GM12865 (cell line): ENCODE results near the gene MRPL37.

Experiments
- DNase-seq: peaks from one replicate; pipeline ENCODE4 v3.0.0; 2010; ENCODE audit warnings: low read depth
- H3K4me3 ChIP-seq: 2 replicates; pipeline ENCODE4 v1.5.1; 2011; ENCODE audit warnings: mild to moderate bottlenecking, low read depth, low read length, control low read depth
- CTCF ChIP-seq: IDR thresholded peaks from 2 replicates; pipeline ENCODE4 v1.5.1; 2011; ENCODE audit warnings: low read length, control low read depth, low read depth, inconsistent platforms; ENCODE audit not compliant: insufficient read depth; ENCODE audit errors: missing control alignments

Gene MRPL37

DNA sequence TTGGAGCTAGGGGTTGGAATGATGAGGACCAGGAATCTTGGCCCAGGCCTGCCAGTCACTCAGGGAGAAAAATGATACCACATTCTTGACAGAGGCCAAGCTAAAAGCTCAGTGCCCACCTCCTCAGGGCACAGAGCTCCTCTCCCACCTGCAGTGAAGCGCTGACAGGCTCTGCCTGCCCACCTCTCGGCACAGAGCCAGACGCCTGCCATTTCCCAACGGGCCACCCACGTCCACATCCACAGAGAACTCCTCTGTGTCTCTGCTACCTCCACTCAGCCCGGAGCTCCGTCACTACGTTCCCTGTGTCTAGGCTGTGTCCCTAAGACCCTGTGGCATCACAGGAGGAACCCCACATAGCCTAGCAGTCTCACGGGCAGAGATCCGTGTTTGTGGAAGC lies 60.8 kb downstream of the MRPL37 start:
- no peak for DNase-seq
- TF ChIP-seq CTCF = no peak
- H3K4me3 ChIP-seq = no peak overlapping the region

DNA sequence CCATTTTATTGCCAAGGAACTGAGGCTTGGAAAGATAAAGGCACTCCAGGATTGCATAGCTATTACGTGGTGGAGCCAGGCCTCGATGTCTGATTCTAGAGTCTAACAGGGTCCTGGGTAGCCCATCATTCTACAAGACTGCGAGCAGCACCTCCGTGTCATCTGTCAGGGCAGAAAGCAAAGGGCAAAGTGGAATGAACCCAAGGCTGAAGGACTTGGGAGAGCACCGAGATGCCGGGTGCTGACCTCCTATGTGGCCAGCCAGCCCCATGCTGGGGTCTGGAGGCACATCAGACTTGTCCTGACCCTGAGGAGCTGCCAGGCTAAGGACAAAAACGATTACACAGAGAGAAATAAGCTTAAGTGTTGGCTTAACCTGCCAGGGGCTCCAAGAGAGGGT lies 62.3 kb downstream of the MRPL37 start:
- TF ChIP-seq CTCF = no peak
- no peak overlapping the region for H3K4me3 ChIP-seq
- DNase-seq = no peak

DNA sequence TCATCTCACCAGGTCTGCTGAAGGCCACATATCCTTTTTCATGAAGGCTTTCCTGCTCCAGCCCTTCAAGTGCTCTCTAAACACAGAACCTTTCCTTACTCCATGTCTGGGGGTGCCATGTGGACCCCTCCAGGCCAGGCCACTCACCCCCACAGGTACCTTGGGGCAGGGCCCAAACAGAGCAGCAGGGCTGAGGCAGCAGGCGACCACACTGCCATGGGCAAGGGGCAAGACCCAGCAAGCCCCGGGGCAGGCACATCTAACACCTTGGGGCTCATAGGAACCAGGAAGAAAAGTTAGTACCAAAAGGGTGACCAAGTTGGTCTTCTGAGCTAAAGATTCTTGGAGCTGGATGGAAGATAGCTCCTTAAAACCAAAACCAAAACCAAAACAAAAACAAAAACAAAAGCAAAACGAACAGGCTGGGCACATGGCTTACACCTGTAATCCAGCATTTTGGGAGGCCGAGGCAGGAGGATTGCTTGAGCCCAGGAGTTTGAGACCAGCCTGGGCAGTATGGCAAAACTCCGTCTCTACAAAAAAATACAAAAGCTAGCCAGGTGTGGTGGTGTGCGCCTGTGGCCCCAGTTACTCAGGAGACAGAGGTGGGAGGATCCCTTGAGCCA lies 63.7 kb downstream of the MRPL37 start:
- DNase-seq = no peak
- H3K4me3 ChIP-seq = no peak overlapping the region
- no peak for TF ChIP-seq CTCF

DNA sequence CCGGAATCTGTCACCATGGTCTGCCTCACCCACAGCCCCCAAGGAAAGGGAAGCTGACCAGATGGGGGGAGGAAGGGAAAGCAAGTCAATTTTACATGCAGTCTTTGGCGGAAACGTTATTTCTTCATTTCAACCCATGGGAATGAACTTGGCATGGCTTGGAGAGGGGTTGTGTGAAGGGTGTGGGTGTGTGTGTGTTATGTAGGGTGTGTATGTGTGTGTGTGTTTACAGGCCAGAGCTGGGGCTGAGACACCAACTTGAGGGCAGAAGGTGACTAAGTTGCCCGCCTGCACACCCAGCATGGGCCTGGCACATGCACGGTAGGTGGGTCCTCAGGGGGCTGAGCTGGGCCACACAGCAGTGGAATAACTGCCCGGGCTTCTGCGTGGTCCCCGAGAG lies 65.2 kb downstream of the MRPL37 start:
- no peak overlapping the region for H3K4me3 ChIP-seq
- DNase-seq = no peak
- no peak for TF ChIP-seq CTCF

GRCh38 chr1:54265659-54266058 lies 65.7 kb downstream of the MRPL37 start:
- no peak for TF ChIP-seq CTCF
- no peak for DNase-seq
- no peak overlapping the region for H3K4me3 ChIP-seq

GRCh38 chr1:54266195-54266594 lies 66.2 kb downstream of the MRPL37 start:
- DNase-seq = no peak
- no peak overlapping the region for H3K4me3 ChIP-seq
- no peak for TF ChIP-seq CTCF

DNA sequence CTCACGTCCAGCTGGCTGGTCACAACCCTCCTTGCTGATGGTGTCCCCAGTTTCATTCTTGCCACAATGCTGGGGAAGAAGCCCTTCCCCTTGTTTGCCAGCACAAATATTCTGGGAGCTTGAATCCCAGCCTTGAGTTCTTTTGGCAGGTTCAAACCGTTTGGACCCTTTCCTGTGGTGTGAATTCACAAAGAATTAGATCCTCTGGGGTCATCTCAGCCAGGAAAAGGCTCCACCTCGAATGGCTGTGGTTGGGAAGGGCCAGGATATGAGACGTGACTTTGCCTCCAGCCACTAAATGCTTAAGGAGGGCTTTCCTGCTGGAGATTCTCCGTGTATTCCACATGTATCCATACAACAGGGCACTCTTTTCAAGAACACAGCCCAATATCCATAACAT lies 66.9 kb downstream of the MRPL37 start:
- TF ChIP-seq CTCF = no peak
- no peak for DNase-seq
- no peak overlapping the region for H3K4me3 ChIP-seq
